ENCODE measurements around the gene MAGI1. TPM values are rescaled to one million over a fixed set of nuclear protein-coding genes. Genes with fewer than 3 reads are reported as not detected.

MAGI1 gene
- total RNA-seq, 1 donor from 2014 or later, result 5.0 TPM

- no peak for TF ChIP-seq CTCF (IDR thresholded peaks at IDR 0.05; ENCODE audit: insufficient read depth, low read length, severe bottlenecking)
Observed at GRCh38 chr3:65824166-65824565, 214.6 kb downstream of the MAGI1 start.

GRCh38 chr3:65820600-65820999 lies 218.1 kb downstream of the MAGI1 start:
- Histone ChIP-seq H3K4me3 (ENCODE audit: low read depth, low read length) (no peak overlapping the region), H3K36me3 (ENCODE audit: control insufficient read depth, insufficient read depth, low read length) (no peaks in the 10 kb centered on the region), H3K27me3 (ENCODE audit: control insufficient read depth, insufficient read depth, low read length) (no peaks in the 10 kb centered on the region)
- no peak for DNase-seq (ENCODE audit: low read depth)
- FAIRE-seq, result no peak
- no peak for TF ChIP-seq CTCF (IDR thresholded peaks at IDR 0.05; ENCODE audit: insufficient read depth, low read length, severe bottlenecking)

More at GRCh38 chr3:65824166-65824565, 214.6 kb downstream of the MAGI1 start:
- FAIRE-seq, result no peak
- Histone ChIP-seq H3K27me3 (ENCODE audit: control insufficient read depth, insufficient read depth, low read length) (no peaks in the 10 kb centered on the region), H3K4me3 (ENCODE audit: low read depth, low read length) (no peak overlapping the region), H3K36me3 (ENCODE audit: control insufficient read depth, insufficient read depth, low read length) (no peaks in the 10 kb centered on the region)
- DNase-seq (ENCODE audit: low read depth), result no peak

GRCh38 chr3:65819896-65820295 lies 218.8 kb downstream of the MAGI1 start:
- FAIRE-seq, result no peak
- TF ChIP-seq CTCF (IDR thresholded peaks at IDR 0.05; ENCODE audit: insufficient read depth, low read length, severe bottlenecking), result no peak
- DNase-seq (ENCODE audit: low read depth), result no peak
- no peaks in the 10 kb centered on the region for H3K36me3 ChIP-seq (ENCODE audit: control insufficient read depth, insufficient read depth, low read length)
- H3K4me3 ChIP-seq (ENCODE audit: low read depth, low read length), result no peak overlapping the region
- no peaks in the 10 kb centered on the region for H3K27me3 ChIP-seq (ENCODE audit: control insufficient read depth, insufficient read depth, low read length)

- DNase-seq (ENCODE audit: low read depth) (no peak), FAIRE-seq (no peak)
- no peaks in the 10 kb centered on the region for H3K36me3 ChIP-seq (ENCODE audit: control insufficient read depth, insufficient read depth, low read length)
- H3K4me3 ChIP-seq (ENCODE audit: low read depth, low read length), result no peak overlapping the region
- H3K27me3 ChIP-seq (ENCODE audit: control insufficient read depth, insufficient read depth, low read length), result no peaks in the 10 kb centered on the region
- no peak for TF ChIP-seq CTCF (IDR thresholded peaks at IDR 0.05; ENCODE audit: insufficient read depth, low read length, severe bottlenecking)
Observed at GRCh38 chr3:65817553-65818126, 221.1 kb downstream of the MAGI1 start.

GRCh38 chr3:65816208-65816607 lies 222.5 kb downstream of the MAGI1 start:
- H3K4me3 ChIP-seq (ENCODE audit: low read depth, low read length), result no peak overlapping the region
- H3K36me3 ChIP-seq (ENCODE audit: control insufficient read depth, insufficient read depth, low read length), result no peaks in the 10 kb centered on the region
- FAIRE-seq, result no peak
- no peak for DNase-seq (ENCODE audit: low read depth)
- TF ChIP-seq CTCF (IDR thresholded peaks at IDR 0.05; ENCODE audit: insufficient read depth, low read length, severe bottlenecking), result no peak
- H3K27me3 ChIP-seq (ENCODE audit: control insufficient read depth, insufficient read depth, low read length), result no peaks in the 10 kb centered on the region

All from bronchial epithelial cell (primary cell).